H9 (cell line): ENCODE data around the gene IQGAP2. TPM values are rescaled to one million over a fixed set of nuclear protein-coding genes. Genes with fewer than 3 reads are reported as not detected.

ENCODE experiments used
- DNase-seq: peaks from one replicate; pipeline ENCODE4 v3.0.0-alpha.2; 2017
- H2AFZ ChIP-seq: one replicate; pipeline ENCODE4 v1.6.1; 2013; ENCODE audit warnings: mild to moderate bottlenecking, low read length, control low read depth, moderate library complexity
- H2AK5ac ChIP-seq: 2 replicates; pipeline ENCODE4 v1.6.1; 2013; ENCODE audit warnings: low read length, control low read depth, mixed read lengths; ENCODE audit not compliant: insufficient read length
- H2BK120ac ChIP-seq: one replicate; pipeline ENCODE4 v1.6.1; 2013; ENCODE audit warnings: low read depth, mild to moderate bottlenecking, low read length, control low read depth, inconsistent platforms; ENCODE audit not compliant: poor library complexity, severe bottlenecking
- H2BK12ac ChIP-seq: 2 replicates; pipeline ENCODE4 v1.6.1; 2013; ENCODE audit warnings: low read length, control low read depth, mixed read lengths, low read depth; ENCODE audit not compliant: insufficient read length
- H2BK15ac ChIP-seq: 2 replicates; pipeline ENCODE4 v1.6.1; 2013; ENCODE audit warnings: low read depth, low read length, control low read depth
- H2BK20ac ChIP-seq: one replicate; pipeline ENCODE4 v1.6.1; 2013; ENCODE audit warnings: low read depth, mild to moderate bottlenecking, low read length, control low read depth, inconsistent platforms; ENCODE audit not compliant: poor library complexity, severe bottlenecking
- H2BK5ac ChIP-seq: 2 replicates; pipeline ENCODE4 v1.6.1; 2013; ENCODE audit warnings: low read length, control low read depth, mixed read lengths; ENCODE audit not compliant: insufficient read length
- H3K14ac ChIP-seq: 2 replicates; pipeline ENCODE4 v1.6.1; 2013; ENCODE audit warnings: low read length, control low read depth; ENCODE audit not compliant: insufficient read depth
- H3K18ac ChIP-seq: 2 replicates; pipeline ENCODE4 v1.6.1; 2013; ENCODE audit warnings: low read depth, mild to moderate bottlenecking, mixed read lengths, low read length, control low read depth; ENCODE audit not compliant: insufficient read length
- H3K23ac ChIP-seq: 2 replicates; pipeline ENCODE4 v1.6.1; 2013; ENCODE audit warnings: low read length, control low read depth, mixed read lengths, low read depth; ENCODE audit not compliant: insufficient read length
- H3K23me2 ChIP-seq: 2 replicates; pipeline ENCODE4 v1.6.1; 2013; ENCODE audit warnings: low read depth, mild to moderate bottlenecking, mixed read lengths, low read length, control low read depth; ENCODE audit not compliant: insufficient read length, poor library complexity, severe bottlenecking
- H3K27ac ChIP-seq: 2 replicates; pipeline ENCODE4 v1.5.1; 2013; ENCODE audit warnings: low read length, control low read depth, mixed read lengths, low read depth; ENCODE audit not compliant: insufficient read length
- H3K27me3 ChIP-seq: 2 replicates; pipeline ENCODE4 v1.6.1; 2013; ENCODE audit warnings: low read length, control low read depth, inconsistent platforms; ENCODE audit not compliant: insufficient read depth
- H3K4ac ChIP-seq: 2 replicates; pipeline ENCODE4 v1.6.1; 2013; ENCODE audit warnings: low read depth, mild to moderate bottlenecking, control low read depth, inconsistent platforms, low read length, moderate library complexity
- H3K4me1 ChIP-seq: 2 replicates; pipeline ENCODE4 v1.6.1; 2013; ENCODE audit warnings: low read length, control low read depth, inconsistent platforms; ENCODE audit not compliant: insufficient read depth
- H3K4me2 ChIP-seq: 2 replicates; pipeline ENCODE4 v1.6.1; 2013; ENCODE audit warnings: low read length, control low read depth, mixed read lengths; ENCODE audit not compliant: insufficient read length, insufficient read depth
- H3K56ac ChIP-seq: 2 replicates; pipeline ENCODE4 v1.6.1; 2013; ENCODE audit warnings: low read depth, mild to moderate bottlenecking, mixed read lengths, low read length, control low read depth; ENCODE audit not compliant: insufficient read length
- H3K79me1 ChIP-seq: 2 replicates; pipeline ENCODE4 v1.6.1; 2013; ENCODE audit warnings: low read depth, mild to moderate bottlenecking, moderate library complexity, low read length, control low read depth, inconsistent platforms; ENCODE audit not compliant: insufficient read depth, poor library complexity, severe bottlenecking
- H3K79me2 ChIP-seq: 2 replicates; pipeline ENCODE4 v1.6.1; 2013; ENCODE audit warnings: low read length, control low read depth, inconsistent platforms; ENCODE audit not compliant: insufficient read depth
- H3K9ac ChIP-seq: 2 replicates; pipeline ENCODE4 v1.6.1; 2013; ENCODE audit warnings: low read length, control low read depth, mixed read lengths; ENCODE audit not compliant: insufficient read length; ENCODE audit errors: extremely low read depth
- H3K9me3 ChIP-seq: one replicate; pipeline ENCODE4 v1.6.1; 2013; ENCODE audit warnings: low read depth, low read length, inconsistent platforms; ENCODE audit not compliant: control insufficient read depth
- H3T11ph ChIP-seq: one replicate; pipeline ENCODE4 v1.6.1; 2013; ENCODE audit warnings: mild to moderate bottlenecking, low read length, control low read depth, inconsistent platforms
- H4K20me1 ChIP-seq: one replicate; pipeline ENCODE4 v1.6.1; 2013; ENCODE audit not compliant: control insufficient read depth, insufficient read length, insufficient read depth
- H4K5ac ChIP-seq: 2 replicates; pipeline ENCODE4 v1.6.1; 2013; ENCODE audit warnings: low read depth, mild to moderate bottlenecking, mixed read lengths, low read length, control low read depth; ENCODE audit not compliant: insufficient read length
- H4K8ac ChIP-seq: replicated peaks from 2 replicates; pipeline ENCODE4 v1.6.1; 2013; ENCODE audit warnings: low read length, control low read depth, mixed read lengths, low read depth; ENCODE audit not compliant: insufficient read length
- H4K91ac ChIP-seq: 2 replicates; pipeline ENCODE4 v1.6.1; 2013; ENCODE audit warnings: low read depth, mild to moderate bottlenecking, moderate library complexity, mixed read lengths, low read length, control low read depth; ENCODE audit not compliant: insufficient read length
- H3K27ac Mint-ChIP-seq, 3 experiments: 2 replicates in 2 of 3; 3 replicates in 1 of 3; pipeline ENCODE4 v1.8.0; 2020 to 2021; ENCODE audit warnings: mixed read lengths in 3 of 3, mild to moderate bottlenecking in 1 of 3, moderate library complexity in 1 of 3
- H3K27me3 Mint-ChIP-seq: 2 replicates; pipeline ENCODE4 v1.8.0; 2021; ENCODE audit warnings: low read depth, mild to moderate bottlenecking, moderate library complexity, mixed read lengths
- H3K36me3 Mint-ChIP-seq, 3 experiments: 2 replicates in 2 of 3; 3 replicates in 1 of 3; pipeline ENCODE4 v1.8.0; 2020 to 2021; ENCODE audit warnings: low read depth in 3 of 3, mixed read lengths in 3 of 3; ENCODE audit not compliant: insufficient read depth in 1 of 3
- H3K4me1 Mint-ChIP-seq, 2 experiments: 2 replicates each; pipeline ENCODE4 v1.8.0; 2020; ENCODE audit warnings: mixed read lengths in 2 of 2
- H3K4me3 Mint-ChIP-seq, 2 experiments: 2 replicates in 1 of 2; 3 replicates in 1 of 2; pipeline ENCODE4 v1.8.0; 2020 to 2021; ENCODE audit warnings: mild to moderate bottlenecking in 2 of 2, mixed read lengths in 2 of 2, moderate library complexity in 1 of 2
- H3K9me3 Mint-ChIP-seq, 2 experiments: 2 replicates in 1 of 2; 3 replicates in 1 of 2; pipeline ENCODE4 v1.8.0; 2020; ENCODE audit warnings: mild to moderate bottlenecking in 2 of 2, mixed read lengths in 2 of 2, moderate library complexity in 1 of 2
- WGBS: extraction: QIAGEN DNeasy Blood & Tissue Kit; methylation state at CpG from one replicate; pipeline ENCODE4 v1.1.7; 2013; ENCODE audit warnings: missing lambda C conversion rate, low lambda C conversion rate, mixed read lengths; ENCODE audit not compliant: insufficient read length; ENCODE audit errors: extremely low coverage; 5-methylcytosine and 5-hydroxymethylcytosine counted together
- total RNA-seq: library from RNA; stranded (reverse); gene quantifications from 2 replicates; pipeline ENCODE4 v1.2.1, GENCODE V29; 2021
- TF ChIP-seq, protein P1 (sequence below): fragments of 200-600 bp; sonication (generic); conservative IDR thresholded peaks from 3 replicates; pipeline ENCODE4 v1.8.0; 2021; ENCODE audit warnings: antibody characterized with exemption, mild to moderate bottlenecking

The IQGAP2 gene
- total RNA-seq, 1 experiment from 2014 or later = 22.5 TPM

DNA sequence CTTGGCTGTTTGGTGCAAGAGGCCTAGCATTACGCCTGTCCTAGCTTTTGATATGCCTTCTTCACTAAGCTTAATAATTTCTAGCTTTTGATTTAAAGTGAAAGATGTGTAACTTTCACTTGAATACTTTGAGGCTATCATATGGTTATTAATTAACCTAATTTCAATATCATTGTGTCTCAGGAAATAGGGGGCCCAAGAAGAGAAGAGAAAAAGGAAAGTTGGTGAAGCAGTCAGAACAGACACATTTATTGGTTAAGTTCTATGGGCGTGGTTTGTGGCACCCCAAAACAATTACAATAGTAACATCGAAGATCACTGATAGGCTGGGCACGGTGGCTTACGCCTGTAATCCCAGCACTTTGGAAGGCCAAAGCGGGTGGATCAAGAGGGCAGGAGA, 261.0 kb downstream of the IQGAP2 start:
- DNase-seq = no peak
- no peak overlapping the region for H4K5ac ChIP-seq
- no peak overlapping the region for H3K4ac ChIP-seq
- H3K79me1 ChIP-seq = no peaks in the 10 kb centered on the region
- no peaks in the 10 kb centered on the region for H3K9me3 ChIP-seq
- H2BK15ac ChIP-seq = no peak overlapping the region
- no peak overlapping the region for H4K91ac ChIP-seq
- H3T11ph ChIP-seq = no peak overlapping the region
- H3K14ac ChIP-seq = no peak overlapping the region
- H3K4me1 ChIP-seq = no peaks in the 10 kb centered on the region
- H3K56ac ChIP-seq = no peak overlapping the region
- H2BK12ac ChIP-seq = no peak overlapping the region
- H3K27me3 ChIP-seq = no peaks in the 10 kb centered on the region
- H3K27ac ChIP-seq = no peak overlapping the region
- Mint-ChIP-seq H3K9me3 (no peaks in the 10 kb centered on the region), H3K27ac (no peak overlapping the region), H3K27me3 (no peaks in the 10 kb centered on the region), H3K4me3 (no peak overlapping the region), H3K4me1 (no peaks in the 10 kb centered on the region), H3K36me3 (peaks cover 0 to 5% (median 2%) of the 10 kb centered on the region in 3 experiments; a peak in 2 of 7 replicates)
- H3K4me2 ChIP-seq = no peak overlapping the region
- no peak overlapping the region for H3K18ac ChIP-seq
- TF ChIP-seq, protein P1, sequence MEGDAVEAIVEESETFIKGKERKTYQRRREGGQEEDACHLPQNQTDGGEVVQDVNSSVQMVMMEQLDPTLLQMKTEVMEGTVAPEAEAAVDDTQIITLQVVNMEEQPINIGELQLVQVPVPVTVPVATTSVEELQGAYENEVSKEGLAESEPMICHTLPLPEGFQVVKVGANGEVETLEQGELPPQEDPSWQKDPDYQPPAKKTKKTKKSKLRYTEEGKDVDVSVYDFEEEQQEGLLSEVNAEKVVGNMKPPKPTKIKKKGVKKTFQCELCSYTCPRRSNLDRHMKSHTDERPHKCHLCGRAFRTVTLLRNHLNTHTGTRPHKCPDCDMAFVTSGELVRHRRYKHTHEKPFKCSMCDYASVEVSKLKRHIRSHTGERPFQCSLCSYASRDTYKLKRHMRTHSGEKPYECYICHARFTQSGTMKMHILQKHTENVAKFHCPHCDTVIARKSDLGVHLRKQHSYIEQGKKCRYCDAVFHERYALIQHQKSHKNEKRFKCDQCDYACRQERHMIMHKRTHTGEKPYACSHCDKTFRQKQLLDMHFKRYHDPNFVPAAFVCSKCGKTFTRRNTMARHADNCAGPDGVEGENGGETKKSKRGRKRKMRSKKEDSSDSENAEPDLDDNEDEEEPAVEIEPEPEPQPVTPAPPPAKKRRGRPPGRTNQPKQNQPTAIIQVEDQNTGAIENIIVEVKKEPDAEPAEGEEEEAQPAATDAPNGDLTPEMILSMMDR = no peak
- H2AFZ ChIP-seq = no peak overlapping the region
- no peaks in the 10 kb centered on the region for H3K23me2 ChIP-seq
- no peak overlapping the region for H2BK120ac ChIP-seq
- H3K9ac ChIP-seq = no peak overlapping the region
- H2BK20ac ChIP-seq = no peak overlapping the region
- H2AK5ac ChIP-seq = no peak overlapping the region
- no peak overlapping the region for H4K8ac ChIP-seq
- H3K79me2 ChIP-seq = no peaks in the 10 kb centered on the region
- H3K23ac ChIP-seq = no peak overlapping the region
- no CpG with 5 or more reads among the region's 6 CpGs for WGBS
- no peaks in the 10 kb centered on the region for H4K20me1 ChIP-seq
- no peak overlapping the region for H2BK5ac ChIP-seq
